NCI-H345 treated with DMSO at 0.1 percent for 48 hours (cell line): ENCODE measurements around the gene STAT3.
"Not testable (repeated sequence)": the region's sequence is repeated elsewhere in the genome, so short reads cannot be mapped to it uniquely, and the experiment has no call there.

Experiments used
- DNase-seq: peaks from one replicate; lab custom pipeline; 2025; ENCODE audit not compliant: unreplicated experiment; lab: John Stamatoyannopoulos, UW

The STAT3 gene

DNA sequence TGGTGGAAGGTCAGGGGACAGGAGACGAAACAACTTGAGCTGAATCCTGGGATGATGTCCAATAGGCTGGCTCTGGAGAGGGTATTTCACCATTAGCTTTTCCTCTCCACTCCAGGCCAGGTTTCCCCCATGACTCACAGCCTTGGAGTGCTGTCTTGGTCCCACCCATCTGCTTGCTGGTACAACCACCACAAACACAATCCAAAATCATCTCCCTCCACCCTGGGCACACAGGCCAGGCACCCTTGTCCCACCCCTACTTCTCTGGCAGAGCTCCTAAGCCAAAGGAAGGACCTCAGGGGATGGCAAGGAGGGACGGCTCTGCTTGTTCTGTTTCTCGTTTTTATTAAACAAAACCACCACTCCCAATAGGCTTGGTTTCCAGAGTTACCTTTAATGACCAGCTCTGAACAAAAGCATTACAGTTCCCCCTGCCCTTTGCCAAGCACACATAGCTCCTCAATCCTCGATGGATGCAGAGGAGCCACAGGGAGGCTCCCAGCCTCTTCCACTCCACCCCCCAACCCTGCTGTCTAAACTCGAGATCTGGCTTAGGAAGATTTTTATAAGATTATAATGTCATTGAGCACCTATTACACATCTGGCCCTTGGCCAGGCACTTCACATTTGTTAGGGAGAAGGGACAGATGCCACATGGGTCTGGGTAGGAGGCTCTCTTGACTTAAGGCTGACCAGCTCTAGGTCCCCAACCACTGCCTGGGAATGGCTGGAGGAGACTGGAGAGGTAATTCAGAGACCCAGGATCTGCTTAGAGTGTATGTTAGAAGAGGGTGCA, 21.5 kb upstream of the STAT3 start:
- DNase-seq, result no peak

DNA sequence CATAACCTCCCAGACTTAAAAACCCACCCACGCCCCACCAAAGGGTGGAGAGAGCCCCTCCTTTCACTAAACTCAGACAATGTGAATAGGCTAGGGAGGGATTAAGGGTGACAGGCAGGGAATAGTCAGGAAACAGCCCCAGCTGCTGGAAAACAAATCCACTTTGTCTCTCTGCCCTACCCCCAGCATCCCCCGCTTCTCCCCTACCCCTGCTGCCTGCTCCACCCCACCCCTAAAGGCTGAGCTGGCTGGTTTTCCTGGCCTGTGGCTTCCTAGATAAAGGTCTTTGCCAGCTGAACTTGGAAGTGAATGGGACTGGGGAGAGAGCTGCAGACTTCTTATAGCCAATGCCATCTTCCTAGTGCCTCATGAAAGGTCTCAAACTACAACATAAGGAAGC, 19.8 kb upstream of the STAT3 start:
- no peak for DNase-seq

DNA sequence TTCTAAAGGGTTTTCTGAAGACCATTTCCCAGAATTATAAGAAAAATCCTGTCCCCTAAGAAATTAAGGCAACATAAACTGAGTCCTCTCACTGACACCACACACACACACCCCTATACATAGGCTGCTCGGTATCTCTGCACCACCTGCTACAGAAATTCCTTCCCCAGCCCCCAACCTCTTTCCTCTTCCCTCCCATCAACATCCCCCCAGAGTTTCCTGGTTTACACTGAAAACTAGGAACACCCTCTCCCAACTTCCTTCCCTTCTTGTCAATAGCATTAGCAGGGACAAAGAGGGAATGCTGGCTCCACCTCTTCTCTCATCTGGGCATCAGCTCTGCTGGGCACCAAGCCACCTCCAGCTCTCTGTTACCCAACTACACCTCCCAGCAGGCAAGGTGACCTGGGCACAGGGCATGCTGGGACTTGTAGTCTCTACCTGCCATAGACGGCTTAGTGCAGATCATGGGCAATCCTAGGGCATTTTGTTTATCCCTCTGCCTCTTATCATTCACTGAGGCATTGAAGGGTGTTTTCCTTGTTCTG, 19.1 kb upstream of the STAT3 start:
- DNase-seq, result peak; percentile 58

DNA sequence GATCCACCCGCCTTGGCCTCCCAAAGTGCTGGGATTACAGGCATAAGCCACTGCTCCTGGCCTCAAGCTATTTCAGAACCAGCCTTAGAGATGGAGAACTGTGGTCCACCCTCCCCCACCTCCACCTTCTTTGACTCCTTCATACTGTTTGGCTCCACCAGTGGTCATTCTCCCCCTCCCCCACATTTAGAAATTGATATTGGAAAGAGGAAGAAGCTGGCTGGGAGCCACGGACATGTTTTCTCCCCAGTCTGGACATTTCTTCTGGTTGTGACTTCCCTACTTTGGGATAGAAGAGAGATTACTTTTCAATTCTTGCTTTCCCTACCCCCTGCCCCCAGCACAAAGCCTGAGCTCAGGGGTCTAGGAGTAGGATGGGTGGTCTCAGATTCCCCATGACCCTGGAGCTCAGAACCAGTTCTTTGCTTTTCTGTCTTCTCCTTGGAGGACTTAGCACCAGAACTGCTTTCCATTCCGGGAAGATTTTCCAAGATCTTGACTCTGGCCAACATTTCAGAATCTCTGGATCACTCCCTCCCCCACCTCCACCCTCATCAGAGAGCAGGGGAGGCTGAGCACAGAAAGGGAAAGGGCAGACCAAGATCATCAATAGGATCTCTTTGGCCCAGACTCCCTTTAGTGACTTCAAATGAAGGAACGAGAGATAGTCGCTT, 18.5 kb upstream of the STAT3 start:
- DNase-seq, result no peak

DNA sequence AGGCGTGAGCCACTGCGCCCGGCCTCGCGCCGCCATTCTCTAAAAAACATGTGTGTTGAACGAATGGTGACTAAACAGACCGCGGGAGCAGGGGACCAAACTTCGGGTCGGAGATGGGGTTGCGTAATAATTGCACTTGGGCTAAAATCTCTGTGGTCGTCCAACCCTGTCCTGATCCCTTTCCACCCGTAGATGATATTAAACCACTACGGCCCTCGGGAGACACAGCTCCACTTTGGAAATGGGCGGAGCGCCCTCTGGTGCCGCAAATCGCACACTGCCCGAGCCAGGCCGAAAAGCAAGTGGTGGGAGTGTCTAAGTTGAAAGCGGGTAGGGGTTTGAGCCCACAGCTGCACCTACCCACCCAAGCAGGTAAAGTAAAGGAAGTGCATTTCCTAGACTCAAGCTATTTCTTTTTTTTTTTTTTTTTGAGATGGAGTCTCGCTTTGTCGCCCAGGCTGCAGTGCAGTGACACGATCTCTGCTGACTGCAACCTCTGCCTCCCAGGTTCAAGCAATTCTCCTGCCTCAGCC, 17.8 kb upstream of the STAT3 start:
- DNase-seq, result peak; percentile 70

DNA sequence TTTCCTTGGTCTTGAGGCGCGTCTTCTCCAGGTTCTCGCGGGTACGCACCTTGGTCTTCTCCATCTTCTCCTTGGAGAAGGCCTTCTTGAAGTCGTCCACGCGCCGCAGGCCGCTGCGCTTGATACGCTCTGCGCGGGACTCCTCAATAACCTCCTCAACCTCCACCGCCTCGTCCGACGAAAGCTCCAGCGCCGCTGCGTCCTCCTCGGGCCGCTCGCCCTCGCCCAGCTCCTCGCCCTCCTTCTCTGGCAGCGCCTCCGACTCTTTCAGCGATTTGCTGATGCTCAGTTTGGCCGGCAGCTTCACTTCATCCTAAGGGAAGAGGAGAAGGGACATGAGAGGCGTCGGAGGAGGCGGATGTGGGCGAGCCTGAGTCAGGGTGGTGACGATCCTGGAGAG, 16.8 kb upstream of the STAT3 start:
- no peak for DNase-seq

DNA sequence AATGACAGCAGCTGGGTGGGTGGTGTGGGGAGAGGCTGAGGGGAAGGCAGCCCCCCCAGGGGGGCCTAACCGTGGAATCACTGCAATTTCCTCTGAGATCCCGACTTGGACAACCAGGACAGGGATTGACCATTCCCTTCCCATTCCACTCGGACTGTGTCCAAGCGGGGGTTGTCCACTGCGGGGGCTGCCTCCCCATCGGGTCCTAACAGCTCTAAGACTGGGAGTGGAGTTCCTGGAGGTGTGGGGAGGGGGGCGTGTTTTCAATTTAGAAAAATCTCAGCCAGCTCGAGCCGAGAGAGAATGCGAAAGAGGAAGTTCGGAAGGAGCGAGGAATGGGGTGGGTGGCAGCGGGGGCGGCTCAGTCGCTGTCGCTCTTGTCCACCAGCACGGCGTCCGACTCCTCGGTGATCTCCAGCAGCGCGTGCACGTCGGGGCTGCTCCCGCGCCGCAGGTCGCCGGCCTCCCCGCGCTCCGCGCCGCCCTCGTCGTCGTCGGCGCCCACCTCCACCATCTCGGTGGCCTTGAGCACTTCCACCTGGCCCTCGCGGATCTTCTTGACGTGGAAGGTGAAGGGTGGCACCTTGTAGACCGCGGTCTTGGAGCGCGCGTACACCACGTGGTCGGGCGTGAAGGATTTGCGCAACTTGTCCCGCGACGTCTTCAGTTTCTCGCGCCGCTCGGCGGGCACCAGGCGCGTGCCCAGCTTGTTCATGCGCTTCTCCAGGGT, 16.2 kb upstream of the STAT3 start:
- no peak for DNase-seq

DNA sequence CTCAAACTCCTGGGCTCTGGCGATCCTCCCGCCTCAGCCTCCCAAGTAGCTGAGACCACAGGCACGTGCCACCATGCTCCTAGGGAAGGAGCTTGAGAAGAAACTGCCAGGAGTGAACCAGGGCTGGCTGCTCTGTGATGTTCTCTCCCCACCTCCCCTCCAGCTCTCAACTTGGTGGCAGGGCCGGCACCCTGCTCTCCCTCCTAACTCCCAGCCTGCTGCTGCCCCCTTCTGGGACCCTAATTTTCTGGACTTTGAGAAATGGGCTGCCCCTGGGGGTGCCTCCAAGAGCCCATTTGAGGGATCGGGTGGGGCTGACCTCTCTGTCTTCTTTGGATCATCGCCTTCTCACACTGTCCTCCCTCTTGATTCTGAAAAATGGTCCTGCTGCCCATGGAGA, 14.9 kb upstream of the STAT3 start:
- no peak for DNase-seq

DNA sequence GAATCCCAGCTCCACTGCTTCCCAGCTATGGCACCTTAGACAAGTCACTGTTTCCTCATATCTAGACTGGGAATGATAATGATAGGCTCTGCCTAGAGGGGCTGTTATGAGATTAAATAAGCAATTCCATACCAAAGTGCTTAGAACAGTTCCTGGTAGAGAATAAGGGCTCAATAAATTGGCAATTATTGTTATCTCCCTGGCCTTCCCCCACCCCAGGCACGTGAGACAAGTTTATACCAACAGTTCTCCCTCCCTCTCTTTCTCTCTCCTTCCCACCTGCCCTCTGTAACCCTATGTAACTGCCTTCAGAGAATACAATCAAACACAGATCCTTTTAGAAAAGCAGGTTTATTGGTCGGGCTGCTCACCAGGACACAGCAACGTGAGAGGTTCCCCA, 13.9 kb upstream of the STAT3 start:
- no peak for DNase-seq

DNA sequence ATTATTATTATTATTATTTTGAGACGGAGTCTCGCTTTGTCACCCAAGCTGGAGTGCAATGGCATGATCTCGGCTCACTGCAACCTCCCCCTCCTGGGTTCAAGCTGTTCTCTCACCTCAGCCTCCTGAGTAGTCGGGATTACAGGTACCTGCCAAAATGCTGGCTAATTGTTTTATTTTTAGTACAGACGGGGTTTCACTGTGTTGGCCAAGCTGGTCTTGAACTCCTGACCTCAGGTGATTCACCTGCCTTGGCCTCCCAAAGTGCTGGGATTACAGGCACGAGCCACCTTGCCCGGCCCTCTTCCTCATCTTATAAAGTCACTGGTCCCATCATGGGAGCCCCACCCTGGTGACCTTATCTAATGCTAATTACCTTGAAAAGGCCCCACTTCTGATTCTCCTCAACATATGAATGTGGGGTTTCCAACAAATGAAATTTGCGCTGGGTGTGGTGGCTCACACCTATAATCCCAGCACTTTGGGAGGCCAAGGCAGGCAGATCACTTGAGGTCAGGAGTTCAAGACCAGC, 12.7 kb upstream of the STAT3 start:
- not testable (repeated sequence) for DNase-seq

DNA sequence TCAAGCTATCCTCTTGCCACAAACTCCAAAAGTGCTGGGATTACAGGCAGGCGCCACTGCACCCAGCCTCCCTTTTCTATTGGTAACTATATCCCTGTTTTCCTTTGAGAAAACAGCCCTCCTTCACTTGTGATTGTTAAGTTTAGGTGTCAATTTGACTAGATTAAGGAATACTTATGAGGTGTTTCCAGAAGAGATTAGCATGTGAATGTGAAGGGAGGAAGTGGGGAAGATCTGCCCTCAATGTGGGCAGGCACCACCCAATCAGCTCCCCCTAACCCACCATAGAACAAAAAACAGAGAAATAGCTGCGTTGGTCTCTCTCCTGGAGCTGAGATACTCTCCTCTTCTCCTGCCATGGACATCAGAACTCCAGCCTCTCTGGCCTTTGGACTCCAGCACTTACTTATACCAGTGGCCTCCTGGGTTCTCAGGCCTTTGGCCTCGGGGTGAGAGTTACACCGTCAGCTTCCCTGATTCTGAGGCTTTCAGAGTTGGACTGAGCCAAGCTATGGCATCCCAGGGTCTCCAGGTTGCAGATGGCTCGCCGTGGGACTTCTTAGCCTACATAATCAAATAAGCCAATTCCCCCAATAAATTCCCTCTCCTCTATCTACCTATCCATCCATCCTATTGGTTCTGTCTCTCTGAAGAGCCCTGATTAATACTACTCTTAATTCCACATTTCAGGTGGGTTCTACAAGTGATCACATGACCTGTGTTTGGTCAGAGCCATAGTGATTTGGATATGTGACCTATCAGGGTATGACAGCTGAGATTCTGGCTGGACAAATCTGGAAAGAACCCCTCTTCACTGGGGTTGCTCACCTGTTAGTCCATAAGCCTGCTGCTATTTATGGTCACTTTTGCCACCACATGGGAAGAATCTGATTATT, 12.0 kb upstream of the STAT3 start:
- DNase-seq, result no peak

DNA sequence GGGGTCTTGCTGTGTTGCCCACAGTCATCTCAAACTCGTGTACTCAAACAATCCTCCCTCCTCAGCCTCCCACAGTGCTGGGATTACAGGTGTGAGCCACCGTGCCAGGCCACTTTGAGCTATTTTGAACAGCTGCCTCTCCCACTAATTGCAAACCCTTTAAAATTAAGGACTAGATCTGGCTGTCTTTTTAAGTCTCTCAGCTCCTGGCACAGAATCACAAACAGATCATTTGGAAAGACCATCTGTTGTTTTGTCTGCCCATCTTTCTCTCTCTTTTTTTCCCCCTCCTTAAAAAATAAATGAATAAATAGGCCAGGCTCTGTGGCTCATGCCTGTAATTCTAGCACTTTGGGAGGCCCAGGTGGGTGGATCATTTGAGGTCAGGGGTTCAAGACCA, 10.9 kb upstream of the STAT3 start:
- no peak for DNase-seq

DNA sequence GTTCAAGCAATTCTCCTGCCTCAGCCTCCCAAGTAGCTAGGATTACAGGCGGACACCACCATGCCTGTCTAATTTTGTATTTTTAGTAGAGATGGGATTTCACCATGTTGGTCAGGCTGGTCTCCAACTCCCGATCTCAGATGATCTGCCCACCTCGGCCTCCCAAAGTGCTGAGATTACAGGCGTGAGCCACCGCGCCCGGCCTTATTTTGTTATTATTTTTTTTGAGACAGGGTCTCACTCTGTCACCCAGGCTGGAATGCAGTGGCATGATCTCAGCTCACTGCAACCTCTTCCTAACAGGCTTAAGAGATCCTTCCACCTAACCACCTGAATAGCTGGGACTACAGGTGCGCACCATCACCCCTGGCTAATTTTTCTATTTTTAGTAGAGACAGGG, 7.4 kb upstream of the STAT3 start:
- not testable (repeated sequence) for DNase-seq

DNA sequence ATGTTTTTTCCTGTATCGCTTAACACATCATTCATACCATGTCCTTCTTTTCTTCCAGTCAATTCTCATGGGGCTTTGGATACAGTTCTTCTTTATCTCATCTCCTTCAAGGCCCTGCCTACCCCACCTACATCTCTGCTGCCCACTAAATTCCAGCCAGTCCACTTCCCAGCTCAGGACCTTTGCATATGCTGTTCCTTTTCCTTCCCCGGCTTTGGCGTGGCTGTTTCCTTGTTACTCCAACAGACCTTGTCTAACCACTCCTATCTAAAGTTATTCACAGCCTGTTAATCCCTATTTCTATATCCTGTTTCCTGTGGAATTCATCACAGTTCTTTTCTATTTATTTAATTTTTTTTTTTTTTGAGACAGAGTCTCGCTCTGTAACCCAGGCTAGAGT, 6.6 kb upstream of the STAT3 start:
- no peak for DNase-seq

DNA sequence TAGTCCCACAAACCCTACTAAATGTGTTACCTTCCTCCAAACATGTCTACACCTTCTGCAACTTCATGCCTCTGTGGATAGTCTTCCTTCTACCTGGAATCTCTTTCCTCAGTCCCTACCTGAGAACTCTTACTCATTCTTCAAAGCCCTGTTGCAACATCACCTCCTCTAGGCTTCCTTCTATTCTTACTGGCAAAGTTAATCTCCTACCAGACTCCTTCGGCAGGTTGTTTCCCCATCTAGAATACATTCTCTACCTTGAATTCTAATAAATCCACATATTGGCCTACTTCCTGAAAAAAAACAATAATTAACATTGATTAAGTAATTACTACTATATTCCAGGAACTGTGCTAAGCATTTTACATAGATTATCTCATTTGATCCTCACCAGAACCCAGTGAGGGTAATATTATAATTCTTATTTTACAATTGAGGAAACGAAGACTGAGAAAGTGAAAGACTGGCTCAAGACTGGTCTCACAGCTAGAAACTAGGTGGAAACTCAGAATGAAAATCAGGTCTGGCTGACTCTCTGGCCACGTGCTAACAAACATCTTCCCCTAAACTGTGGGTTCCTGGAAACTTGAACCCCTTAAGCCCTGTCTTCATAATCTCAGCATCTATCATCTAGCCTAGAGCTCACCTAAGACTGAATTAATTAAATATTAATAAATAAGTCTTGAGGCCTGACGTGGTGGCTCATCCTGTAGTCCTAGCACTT, 4.6 kb upstream of the STAT3 start:
- DNase-seq, result no peak

DNA sequence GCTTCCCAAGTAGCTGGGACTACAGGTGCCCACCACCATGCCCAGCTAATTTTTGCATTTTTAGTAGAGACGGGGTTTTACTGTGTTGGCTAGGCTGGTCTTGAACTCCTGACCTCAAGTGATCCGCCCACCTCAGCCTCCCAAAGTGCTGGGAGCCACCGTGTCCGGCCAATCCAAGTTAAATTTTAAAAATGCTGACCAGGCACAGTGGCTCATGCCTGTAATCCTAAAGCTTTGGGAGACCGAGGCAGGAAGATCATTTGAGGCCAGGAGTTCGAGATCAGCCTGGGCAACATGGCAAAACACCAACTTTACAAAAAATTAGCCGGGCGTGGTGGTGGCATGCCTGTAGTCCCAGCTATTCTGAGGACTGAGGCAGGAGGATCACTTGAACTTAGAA, 3.2 kb upstream of the STAT3 start:
- not testable (repeated sequence) for DNase-seq

DNA sequence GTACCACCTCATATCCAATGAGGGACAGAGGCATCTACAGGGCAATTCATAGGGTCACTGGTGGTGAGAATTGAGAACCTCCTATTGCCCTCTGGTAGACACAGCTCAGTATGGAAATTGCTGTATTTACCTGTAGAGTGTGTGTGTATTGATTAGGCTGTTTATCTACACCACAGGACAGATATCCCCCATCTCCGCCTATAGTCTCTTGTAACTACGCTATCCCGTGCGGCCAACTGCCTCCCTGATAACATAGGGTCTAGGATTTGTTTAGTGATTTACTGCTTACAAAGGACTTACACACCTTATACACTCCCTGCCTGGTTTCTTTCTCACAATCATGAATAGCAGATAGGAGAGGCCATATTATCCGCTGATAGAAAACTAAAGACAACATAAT, 1.7 kb upstream of the STAT3 start:
- DNase-seq, result no peak

DNA sequence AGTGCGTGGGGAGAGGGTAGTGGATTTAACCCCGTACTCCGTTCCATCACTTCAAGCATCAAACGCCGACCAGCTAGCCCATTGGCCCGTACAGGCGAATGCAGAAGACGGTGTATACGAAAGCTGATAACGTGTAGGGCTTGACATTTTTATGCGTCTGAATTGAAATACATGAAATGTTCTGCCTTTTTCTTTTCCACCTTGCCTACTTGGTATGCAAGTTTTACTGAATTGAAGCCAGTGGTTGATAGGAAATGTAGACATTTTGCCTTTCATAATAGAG, 834 bp upstream of the STAT3 start:
- DNase-seq, result no peak

DNA sequence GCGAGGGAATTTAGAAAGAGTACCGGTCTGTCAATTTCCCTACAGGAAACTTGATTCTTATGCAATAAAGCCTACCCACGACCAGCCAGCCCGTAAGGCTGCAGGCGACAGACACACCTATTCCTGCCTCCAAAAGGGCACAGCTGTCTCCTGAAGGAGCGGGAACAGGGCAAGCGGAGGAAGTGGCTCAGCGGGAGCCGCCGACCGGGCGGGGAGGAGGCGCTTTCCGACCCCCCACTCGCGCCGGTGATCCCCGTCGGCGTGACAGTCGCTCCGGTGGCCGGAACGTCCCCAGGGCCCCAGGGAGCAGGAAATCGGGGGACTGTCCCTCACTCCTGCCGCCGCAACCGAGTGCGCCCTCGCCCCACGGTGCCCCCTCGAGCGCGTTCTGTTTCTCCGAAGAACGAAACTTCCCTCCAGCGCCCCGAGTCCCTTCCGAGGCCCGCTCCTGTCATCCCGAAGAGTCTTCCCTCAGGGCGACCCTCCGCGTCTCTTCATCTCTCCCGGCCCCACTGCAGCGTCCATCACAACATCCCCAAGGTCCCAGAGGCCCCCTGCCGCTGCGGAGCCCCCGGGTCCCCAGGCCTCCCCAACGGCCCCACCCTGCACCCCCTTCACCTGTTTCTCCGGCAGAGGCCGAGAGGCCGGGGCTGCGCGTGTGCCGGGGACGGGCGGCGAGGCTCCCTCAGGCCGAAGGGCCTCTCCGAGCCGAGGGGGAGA, 421 bp downstream of the STAT3 start:
- peak; percentile 36 for DNase-seq
